NCI-H510A treated with DMSO at 0.1 percent for 48 hours (cell line): ENCODE data around the gene ITPR2.
"Not testable (repeated sequence)": the region's sequence is repeated elsewhere in the genome, so short reads cannot be mapped to it uniquely, and the experiment has no call there.

Source experiments
- DNase-seq: peaks from one replicate; lab custom pipeline; 2025; lab: John Stamatoyannopoulos, UW

The ITPR2 gene

GRCh38 chr12:26661399-26661798 lies 171.6 kb downstream of the ITPR2 start:
- DNase-seq = no peak

- no peak for DNase-seq
Observed at GRCh38 chr12:26659930-26660329, 173.1 kb downstream of the ITPR2 start.

GRCh38 chr12:26658991-26659390 lies 174.0 kb downstream of the ITPR2 start:
- no peak for DNase-seq

GRCh38 chr12:26654623-26655022 lies 178.4 kb downstream of the ITPR2 start:
- no peak for DNase-seq

GRCh38 chr12:26651566-26652188 lies 181.3 kb downstream of the ITPR2 start:
- peak; percentile 70 for DNase-seq

- no peak for DNase-seq
Observed at GRCh38 chr12:26651036-26651435, 182.0 kb downstream of the ITPR2 start.

GRCh38 chr12:26648999-26649398 lies 184.0 kb downstream of the ITPR2 start:
- no peak for DNase-seq

GRCh38 chr12:26648584-26648983 lies 184.4 kb downstream of the ITPR2 start:
- no peak for DNase-seq

- no peak for DNase-seq
Observed at GRCh38 chr12:26648066-26648465, 184.9 kb downstream of the ITPR2 start.

- no peak for DNase-seq
Observed at GRCh38 chr12:26647088-26647487, 185.9 kb downstream of the ITPR2 start.

- DNase-seq = no peak
Observed at GRCh38 chr12:26646571-26646970, 186.4 kb downstream of the ITPR2 start.

- DNase-seq = not testable (repeated sequence)
Observed at GRCh38 chr12:26644376-26644775, 188.6 kb downstream of the ITPR2 start.

GRCh38 chr12:26643532-26644315 lies 189.3 kb downstream of the ITPR2 start:
- DNase-seq = no peak

GRCh38 chr12:26642361-26642760 lies 190.6 kb downstream of the ITPR2 start:
- no peak for DNase-seq

- DNase-seq = no peak
Observed at GRCh38 chr12:26636710-26637328, 196.2 kb downstream of the ITPR2 start.

- no peak for DNase-seq
Observed at GRCh38 chr12:26633591-26634210, 199.3 kb downstream of the ITPR2 start.

GRCh38 chr12:26632756-26633155 lies 200.2 kb downstream of the ITPR2 start:
- DNase-seq = no peak

GRCh38 chr12:26631846-26632245 lies 201.1 kb downstream of the ITPR2 start:
- no peak for DNase-seq

- no peak for DNase-seq
Observed at GRCh38 chr12:26630546-26631027, 202.4 kb downstream of the ITPR2 start.

- DNase-seq = peak; percentile 34
Observed at GRCh38 chr12:26629864-26630263, 203.1 kb downstream of the ITPR2 start.

GRCh38 chr12:26628234-26628633 lies 204.8 kb downstream of the ITPR2 start:
- no peak for DNase-seq

GRCh38 chr12:26627335-26627734 lies 205.7 kb downstream of the ITPR2 start:
- no peak for DNase-seq

GRCh38 chr12:26623136-26623535 lies 209.9 kb downstream of the ITPR2 start:
- no peak for DNase-seq
